Prostate gland (tissue), 2 donors: ENCODE data around the gene RNF220.

Experiments used
- CTCF ChIP-seq, 4 experiments: fragments of 200-600 bp in 2 of 4; fragments of 450-650 bp in 2 of 4; sonication (generic) in 2 of 4; IDR thresholded peaks; 1 replicate in 3 of 4; 2 replicates in 1 of 4; pipeline ENCODE4 v1.5.1; 2016 to 2019; ENCODE audit warnings: antibody characterized with exemption in 4 of 4, mild to moderate bottlenecking in 2 of 4, moderate library complexity in 2 of 4
- POLR2A ChIP-seq: fragments of 450-650 bp; IDR thresholded peaks from one replicate; pipeline ENCODE4 v1.6.1; 2016; ENCODE audit warnings: antibody characterized with exemption, mild to moderate bottlenecking
- POLR2AphosphoS5 ChIP-seq: sonication (generic); formaldehyde crosslinking; IDR thresholded peaks from one replicate; pipeline ENCODE4 v1.6.1; 2017; ENCODE audit warnings: antibody characterized with exemption

GRCh38 chr1:44587796-44588460 is 182.9 kb downstream of the RNF220 start:
- TF ChIP-seq CTCF (IDR thresholded peaks at IDR 0.05) (no peak), POLR2A (no peak), POLR2AphosphoS5 (no peak)
